ENCODE results near the gene TSKU. TPM values are rescaled to one million over a fixed set of nuclear protein-coding genes. Genes with fewer than 3 reads are reported as not detected.

Gene TSKU
- polyA plus RNA-seq, 3 donors: not detected

GRCh38 chr11:76793391-76794291, 10.5 kb downstream of the TSKU start:
- peaks cover 0 to 6% of the 10 kb centered on the region in 2 donors for H3K9me3 ChIP-seq (replicated peaks in 1 of 2; ENCODE audit: control insufficient read depth in 1 of 2, insufficient read depth in 1 of 2, low read length in 2 of 2)
- H3K27ac Mint-ChIP-seq: peak overlapping the region in 1 of 7 donors; percentile 57
- WGBS (ENCODE audit: insufficient coverage): 91% methylated on average over 8 of the region's 9 CpGs

More at GRCh38 chr11:76793391-76794291, 10.5 kb downstream of the TSKU start:
- Mint-ChIP-seq H3K4me1 (peaks cover 8% of the 10 kb centered on the region), H3K27me3 (ENCODE audit: low read depth in 3 of 3) (peaks cover 11 to 17% (median 16%) of the 10 kb centered on the region in 3 donors), H3K36me3 (no peaks in the 10 kb centered on the region), H3K4me3 (no peak overlapping the region), H3K9me3 (peaks cover 2 to 8% (median 6%) of the 10 kb centered on the region in 7 donors)
- Histone ChIP-seq H3K4me3 (replicated peaks in 1 of 3; ENCODE audit: low read depth in 2 of 3, low read length in 3 of 3) (no peak overlapping the region), H2AFZ (ENCODE audit: insufficient read depth, low read depth, low read length, poor library complexity, severe bottlenecking) (no peak overlapping the region), H3K27ac (ENCODE audit: low read depth in 1 of 2, low read length in 2 of 2) (no peak overlapping the region), H3K27me3 (ENCODE audit: control insufficient read depth in 2 of 2, insufficient read depth in 2 of 2, low read length in 2 of 2) (peaks cover 0 to under 1% of the 10 kb centered on the region in 2 donors), H3K79me2 (ENCODE audit: insufficient read depth, low read length) (no peaks in the 10 kb centered on the region), H3K4me2 (replicated peaks; ENCODE audit: extremely low read depth, low read length, poor library complexity, severe bottlenecking) (no peak overlapping the region), H3K36me3 (replicated peaks in 1 of 2; ENCODE audit: control insufficient read depth in 1 of 2, insufficient read depth in 2 of 2, low read length in 2 of 2) (no peaks in the 10 kb centered on the region), H4K20me1 (ENCODE audit: insufficient read depth, low read length) (no peaks in the 10 kb centered on the region), H3K4me1 (ENCODE audit: control insufficient read depth in 1 of 2, insufficient read depth in 2 of 2, low read length in 2 of 2) (peaks cover 0 to 5% of the 10 kb centered on the region in 2 donors), H3K9ac (ENCODE audit: insufficient read depth, low read length, poor library complexity, severe bottlenecking) (no peak overlapping the region)
- intact Hi-C loops (cut with micrococcal nuclease): no loop called here
- DNase-seq: no peak
- TF ChIP-seq CTCF (IDR thresholded peaks at IDR 0.05): no peak

Measured in CD14-positive monocyte (primary cell).